ENCODE data around the gene NFKBIZ. TPM values are rescaled to one million over a fixed set of nuclear protein-coding genes. Genes with fewer than 3 reads are reported as not detected.

Gene NFKBIZ
- polyA plus RNA-seq, 1 of the 3 experiments (the other 2 are of a cell fraction) = 59.9 TPM

GRCh38 chr3:101813817-101814440, 35.4 kb upstream of the NFKBIZ start:
- Histone ChIP-seq H2AFZ (ENCODE audit: low read depth) (no peak overlapping the region), H3K9me3 (no peaks in the 10 kb centered on the region), H3K36me3 (replicated peaks in 1 of 2; ENCODE audit: control insufficient read depth in 1 of 2, insufficient read depth in 2 of 2, low read length in 1 of 2) (peaks cover 4 to 11% of the 10 kb centered on the region in 2 experiments), H3K79me2 (ENCODE audit: insufficient read depth) (peaks cover under 1% of the 10 kb centered on the region; the same call in 1 of the 2 replicates), H4K20me1 (ENCODE audit: insufficient read depth) (no peaks in the 10 kb centered on the region), H3K4me2 (no peak overlapping the region), H3F3A (replicated peaks; ENCODE audit: insufficient read depth) (peaks cover 6% of the 10 kb centered on the region), H3K4me1 (ENCODE audit: control insufficient read depth in 1 of 2, insufficient read depth in 2 of 2, low read depth in 1 of 2, low read length in 1 of 2) (peaks cover 6 to 7% of the 10 kb centered on the region in 2 experiments; a peak in 3 of 4 replicates), H3K27me3 (ENCODE audit: insufficient read depth) (no peaks in the 10 kb centered on the region), H3K4me3 (ENCODE audit: low read depth in 2 of 2, low read length in 1 of 2) (no peak overlapping the region), H3K9me2 (no peaks in the 10 kb centered on the region), H3K9ac (no peak overlapping the region), H3K27ac (ENCODE audit: low read depth in 2 of 2, low read length in 1 of 2) (peak overlapping the region in 1 of 2 experiments; percentile 39; a peak in 1 of 4 replicates)
- peak; percentile 38 for DNase-seq
- ChIA-PET CTCF (interaction anchor here (0.6 to 2.0 kb wide), 29 partner anchors 8 to 933 kb away, joined by 3 to 53 read pairs (median 5); partner anchors contain the start of gene NFKBIZ), POLR2A (interaction anchor here (1.9 kb wide), 1 partner anchor 411 kb away, joined by 6 read pairs; no protein-coding TSS in a partner anchor)
- TF ChIP-seq RAD21 (IDR thresholded peaks at IDR 0.05; ENCODE audit: low read length) = peak; percentile 82
- TF ChIP-seq USF2 (IDR thresholded peaks at IDR 0.05; ENCODE audit: borderline replicate concordance, low read depth, low read length) = no peak
- TF ChIP-seq CTCF (IDR thresholded peaks at IDR 0.05) = peak; percentile 82
- TF ChIP-seq SMC3 (IDR thresholded peaks at IDR 0.05; ENCODE audit: low read depth, low read length) = peak; percentile 56
- TF ChIP-seq ELF1 (IDR thresholded peaks at IDR 0.05) = no peak
- WGBS (ENCODE audit: low lambda C conversion rate) = 64% methylated on average over 7 of the region's 7 CpGs

GRCh38 chr3:101814835-101815234, 34.5 kb upstream of the NFKBIZ start:
- H3K4me3 ChIP-seq (ENCODE audit: low read depth in 2 of 2, low read length in 1 of 2) = no peak overlapping the region
- H3K9me3 ChIP-seq = no peaks in the 10 kb centered on the region
- H4K20me1 ChIP-seq (ENCODE audit: insufficient read depth) = no peaks in the 10 kb centered on the region
- ChIA-PET CTCF (interaction anchor here (1.0 to 1.8 kb wide), 14 partner anchors 8 to 588 kb away, joined by 3 to 53 read pairs (median 7); no protein-coding TSS in a partner anchor), POLR2A (interaction anchor here (1.9 kb wide), 1 partner anchor 411 kb away, joined by 6 read pairs; no protein-coding TSS in a partner anchor)
- H2AFZ ChIP-seq (ENCODE audit: low read depth) = no peak overlapping the region
- H3K27me3 ChIP-seq (ENCODE audit: insufficient read depth) = no peaks in the 10 kb centered on the region
- TF ChIP-seq TCF12 (IDR thresholded peaks at IDR 0.05) (no peak), NFIC (IDR thresholded peaks at IDR 0.05; ENCODE audit: borderline replicate concordance) (no peak), GATA2 (CRISPR knock-in tag; IDR thresholded peaks at IDR 0.05) (no peak), EP300 (IDR thresholded peaks at IDR 0.05; ENCODE audit: borderline replicate concordance in 1 of 2, low read depth in 1 of 2, low read length in 1 of 2) (no peak), FOXM1 (IDR thresholded peaks at IDR 0.05; ENCODE audit: low read depth) (no peak), TAF1 (IDR thresholded peaks at IDR 0.05; ENCODE audit: borderline replicate concordance, low read depth, low read length) (no peak), SIN3A (IDR thresholded peaks at IDR 0.05; ENCODE audit: borderline replicate concordance, low read depth, low read length) (no peak), RCOR1 (IDR thresholded peaks at IDR 0.05; ENCODE audit: low read length) (no peak), NRF1 (IDR thresholded peaks at IDR 0.05; ENCODE audit: low read depth, low read length) (no peak), USF1 (IDR thresholded peaks at IDR 0.05; ENCODE audit: borderline replicate concordance, low read depth) (no peak)
- no peaks in the 10 kb centered on the region for H3K9me2 ChIP-seq
- 88% methylated on average over 3 of the region's 3 CpGs for WGBS (ENCODE audit: low lambda C conversion rate)
- H3K4me1 ChIP-seq (ENCODE audit: control insufficient read depth in 1 of 2, insufficient read depth in 2 of 2, low read depth in 1 of 2, low read length in 1 of 2) = peaks cover under 1 to 3% of the 10 kb centered on the region in 2 experiments; a peak in 3 of 4 replicates
- no peak overlapping the region for H3K27ac ChIP-seq (ENCODE audit: low read depth in 2 of 2, low read length in 1 of 2)
- H3K79me2 ChIP-seq (ENCODE audit: insufficient read depth) = no peaks in the 10 kb centered on the region
- DNase-seq = no peak
- no peak overlapping the region for H3K4me2 ChIP-seq
- H3K9ac ChIP-seq = no peak overlapping the region
- H3F3A ChIP-seq (replicated peaks; ENCODE audit: insufficient read depth) = no peaks in the 10 kb centered on the region
- peaks cover 13 to 20% of the 10 kb centered on the region in 2 experiments for H3K36me3 ChIP-seq (replicated peaks in 1 of 2; ENCODE audit: control insufficient read depth in 1 of 2, insufficient read depth in 2 of 2, low read length in 1 of 2)

All from SK-N-SH (cell line).